ENCODE results near the gene SETBP1. TPM values are rescaled to one million over a fixed set of nuclear protein-coding genes. Genes with fewer than 3 reads are reported as not detected.

The SETBP1 gene
- total RNA-seq, 1 donor, result 22.8 TPM

- no peaks in the 10 kb centered on the region for H4K20me1 ChIP-seq (ENCODE audit: insufficient read depth, low read length)
- no peaks in the 10 kb centered on the region for H3K9me3 ChIP-seq (ENCODE audit: low read depth, low read length)
- no peaks in the 10 kb centered on the region for H3K36me3 ChIP-seq (ENCODE audit: insufficient read depth, low read length)
- H3K27me3 ChIP-seq (ENCODE audit: insufficient read depth, low read length), result no peaks in the 10 kb centered on the region
- no peak overlapping the region for H3K4me2 ChIP-seq (ENCODE audit: insufficient read depth, low read length)
- H2AFZ ChIP-seq (ENCODE audit: low read length), result no peak overlapping the region
- no peak for DNase-seq (ENCODE audit: insufficient read length, low spot score, missing footprints)
- H3K4me3 ChIP-seq (ENCODE audit: insufficient read depth, low read length), result no peak overlapping the region
- H3K27ac ChIP-seq (ENCODE audit: low read depth, low read length), result no peak overlapping the region
- peaks cover 4% of the 10 kb centered on the region for H3K4me1 ChIP-seq (ENCODE audit: insufficient read depth, low read length)
- TF ChIP-seq CTCF (IDR thresholded peaks at IDR 0.05; ENCODE audit: extremely low read depth, low read depth, low read length), result no peak
- no peaks in the 10 kb centered on the region for H3K79me2 ChIP-seq (ENCODE audit: insufficient read depth, low read length)
These were observed 43.3 kb upstream of the SETBP1 start for GRCh38 chr18:44637210-44638033.

GRCh38 chr18:44638034-44638540 is 42.6 kb upstream of the SETBP1 start:
- Histone ChIP-seq H3K4me2 (ENCODE audit: insufficient read depth, low read length) (no peak overlapping the region), H3K4me3 (ENCODE audit: insufficient read depth, low read length) (no peak overlapping the region)

GRCh38 chr18:44638811-44639210 is 41.9 kb upstream of the SETBP1 start:
- Histone ChIP-seq H3K79me2 (ENCODE audit: insufficient read depth, low read length) (no peaks in the 10 kb centered on the region), H3K27me3 (ENCODE audit: insufficient read depth, low read length) (no peaks in the 10 kb centered on the region), H2AFZ (ENCODE audit: low read length) (no peak overlapping the region), H3K4me3 (ENCODE audit: insufficient read depth, low read length) (no peak overlapping the region), H4K20me1 (ENCODE audit: insufficient read depth, low read length) (no peaks in the 10 kb centered on the region), H3K4me1 (ENCODE audit: insufficient read depth, low read length) (peaks cover 4% of the 10 kb centered on the region), H3K9me3 (ENCODE audit: low read depth, low read length) (no peaks in the 10 kb centered on the region), H3K27ac (ENCODE audit: low read depth, low read length) (no peak overlapping the region), H3K36me3 (ENCODE audit: insufficient read depth, low read length) (no peaks in the 10 kb centered on the region), H3K4me2 (ENCODE audit: insufficient read depth, low read length) (no peak overlapping the region)
- DNase-seq (ENCODE audit: insufficient read length, low spot score, missing footprints), result no peak
- TF ChIP-seq CTCF (IDR thresholded peaks at IDR 0.05; ENCODE audit: extremely low read depth, low read depth, low read length), result no peak

More at GRCh38 chr18:44638034-44638540, 42.6 kb upstream of the SETBP1 start:
- H3K79me2 ChIP-seq (ENCODE audit: insufficient read depth, low read length), result no peaks in the 10 kb centered on the region
- no peak for TF ChIP-seq CTCF (IDR thresholded peaks at IDR 0.05; ENCODE audit: extremely low read depth, low read depth, low read length)
- H4K20me1 ChIP-seq (ENCODE audit: insufficient read depth, low read length), result no peaks in the 10 kb centered on the region
- no peak for DNase-seq (ENCODE audit: insufficient read length, low spot score, missing footprints)
- no peak overlapping the region for H3K27ac ChIP-seq (ENCODE audit: low read depth, low read length)
- no peaks in the 10 kb centered on the region for H3K27me3 ChIP-seq (ENCODE audit: insufficient read depth, low read length)
- H3K4me1 ChIP-seq (ENCODE audit: insufficient read depth, low read length), result peaks cover 4% of the 10 kb centered on the region
- H2AFZ ChIP-seq (ENCODE audit: low read length), result no peak overlapping the region
- H3K36me3 ChIP-seq (ENCODE audit: insufficient read depth, low read length), result no peaks in the 10 kb centered on the region
- H3K9me3 ChIP-seq (ENCODE audit: low read depth, low read length), result no peaks in the 10 kb centered on the region

GRCh38 chr18:44643004-44643403 is 37.7 kb upstream of the SETBP1 start:
- H3K9me3 ChIP-seq (ENCODE audit: low read depth, low read length), result no peaks in the 10 kb centered on the region
- H3K27ac ChIP-seq (ENCODE audit: low read depth, low read length), result no peak overlapping the region
- TF ChIP-seq CTCF (IDR thresholded peaks at IDR 0.05; ENCODE audit: extremely low read depth, low read depth, low read length), result no peak
- H3K79me2 ChIP-seq (ENCODE audit: insufficient read depth, low read length), result no peaks in the 10 kb centered on the region
- no peaks in the 10 kb centered on the region for H3K27me3 ChIP-seq (ENCODE audit: insufficient read depth, low read length)
- H3K4me2 ChIP-seq (ENCODE audit: insufficient read depth, low read length), result no peak overlapping the region
- no peaks in the 10 kb centered on the region for H3K4me1 ChIP-seq (ENCODE audit: insufficient read depth, low read length)
- no peak for DNase-seq (ENCODE audit: insufficient read length, low spot score, missing footprints)
- no peaks in the 10 kb centered on the region for H3K36me3 ChIP-seq (ENCODE audit: insufficient read depth, low read length)
- no peaks in the 10 kb centered on the region for H4K20me1 ChIP-seq (ENCODE audit: insufficient read depth, low read length)
- no peak overlapping the region for H2AFZ ChIP-seq (ENCODE audit: low read length)
- no peak overlapping the region for H3K4me3 ChIP-seq (ENCODE audit: insufficient read depth, low read length)

All from osteoblast (primary cell).